ENCODE measurements around the gene SLC22A16.

- TF ChIP-seq, protein P1, sequence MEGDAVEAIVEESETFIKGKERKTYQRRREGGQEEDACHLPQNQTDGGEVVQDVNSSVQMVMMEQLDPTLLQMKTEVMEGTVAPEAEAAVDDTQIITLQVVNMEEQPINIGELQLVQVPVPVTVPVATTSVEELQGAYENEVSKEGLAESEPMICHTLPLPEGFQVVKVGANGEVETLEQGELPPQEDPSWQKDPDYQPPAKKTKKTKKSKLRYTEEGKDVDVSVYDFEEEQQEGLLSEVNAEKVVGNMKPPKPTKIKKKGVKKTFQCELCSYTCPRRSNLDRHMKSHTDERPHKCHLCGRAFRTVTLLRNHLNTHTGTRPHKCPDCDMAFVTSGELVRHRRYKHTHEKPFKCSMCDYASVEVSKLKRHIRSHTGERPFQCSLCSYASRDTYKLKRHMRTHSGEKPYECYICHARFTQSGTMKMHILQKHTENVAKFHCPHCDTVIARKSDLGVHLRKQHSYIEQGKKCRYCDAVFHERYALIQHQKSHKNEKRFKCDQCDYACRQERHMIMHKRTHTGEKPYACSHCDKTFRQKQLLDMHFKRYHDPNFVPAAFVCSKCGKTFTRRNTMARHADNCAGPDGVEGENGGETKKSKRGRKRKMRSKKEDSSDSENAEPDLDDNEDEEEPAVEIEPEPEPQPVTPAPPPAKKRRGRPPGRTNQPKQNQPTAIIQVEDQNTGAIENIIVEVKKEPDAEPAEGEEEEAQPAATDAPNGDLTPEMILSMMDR (IDR thresholded peaks at IDR 0.05) = no peak
- no peak for TF ChIP-seq EP300 (IDR thresholded peaks at IDR 0.05)
These were observed 1.9 kb downstream of the SLC22A16 start for GRCh38 chr6:110474500-110474899.

Measured in tibial nerve (tissue), 4 donors.